Endometrium (tissue), 2 donors: ENCODE measurements around the gene ARHGAP29.

ENCODE experiments used
- FAIRE-seq: peaks from 2 replicates; lab custom pipeline; 2012; peaks lifted over from hg19 to GRCh38; lab: Jason Lieb, UNC
- donor health status: control.
- donor health status: control.

Gene ARHGAP29

DNA sequence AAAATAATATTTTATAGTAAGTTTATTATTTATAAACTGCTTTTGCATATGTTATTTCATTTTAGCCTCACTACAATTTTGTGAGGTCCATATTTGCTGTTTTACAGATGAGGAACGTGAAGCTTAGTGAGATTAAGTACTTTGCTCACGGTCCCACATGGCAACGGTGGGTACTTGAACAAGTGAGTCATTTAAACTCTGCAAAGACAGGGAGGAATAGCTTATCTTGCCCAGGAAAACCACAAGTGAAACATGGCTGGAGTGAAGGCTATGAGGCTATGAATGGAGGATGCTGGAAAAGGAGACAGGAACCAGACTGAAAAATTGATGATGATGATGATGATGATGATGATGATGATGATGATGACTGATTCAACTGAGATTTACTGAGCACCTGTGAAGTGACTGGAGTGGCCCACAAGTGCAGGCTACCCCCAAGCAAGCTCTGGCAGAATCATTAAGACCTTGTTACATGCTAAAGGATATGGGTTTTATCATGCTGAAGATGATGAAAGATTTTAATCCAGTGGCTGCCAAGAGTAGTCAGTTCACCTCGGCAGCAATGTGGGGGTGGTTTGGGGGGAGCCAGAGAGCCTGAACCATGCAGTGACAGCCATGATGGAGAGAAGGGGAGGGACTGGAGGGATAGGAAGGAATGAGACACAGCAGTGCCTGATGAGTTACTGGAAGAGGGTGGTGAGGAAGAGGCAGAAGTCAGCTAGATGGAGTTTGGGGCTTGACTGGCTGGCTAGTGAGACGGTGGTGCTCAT is 115.0 kb downstream of the ARHGAP29 start:
- no peak for FAIRE-seq
